GM21526 (cell line): ENCODE results near the gene ANKRD29.

Experiments
- ATAC-seq: cut with Tn5 transposase; IDR thresholded peaks from one replicate; pipeline ENCODE4 v1.9.1; 2021; ENCODE audit warnings: moderate library complexity; ENCODE audit not compliant: unreplicated experiment, low FRiP score

ANKRD29 gene, protein sequence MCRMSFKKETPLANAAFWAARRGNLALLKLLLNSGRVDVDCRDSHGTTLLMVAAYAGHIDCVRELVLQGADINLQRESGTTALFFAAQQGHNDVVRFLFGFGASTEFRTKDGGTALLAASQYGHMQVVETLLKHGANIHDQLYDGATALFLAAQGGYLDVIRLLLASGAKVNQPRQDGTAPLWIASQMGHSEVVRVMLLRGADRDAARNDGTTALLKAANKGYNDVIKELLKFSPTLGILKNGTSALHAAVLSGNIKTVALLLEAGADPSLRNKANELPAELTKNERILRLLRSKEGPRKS

DNA sequence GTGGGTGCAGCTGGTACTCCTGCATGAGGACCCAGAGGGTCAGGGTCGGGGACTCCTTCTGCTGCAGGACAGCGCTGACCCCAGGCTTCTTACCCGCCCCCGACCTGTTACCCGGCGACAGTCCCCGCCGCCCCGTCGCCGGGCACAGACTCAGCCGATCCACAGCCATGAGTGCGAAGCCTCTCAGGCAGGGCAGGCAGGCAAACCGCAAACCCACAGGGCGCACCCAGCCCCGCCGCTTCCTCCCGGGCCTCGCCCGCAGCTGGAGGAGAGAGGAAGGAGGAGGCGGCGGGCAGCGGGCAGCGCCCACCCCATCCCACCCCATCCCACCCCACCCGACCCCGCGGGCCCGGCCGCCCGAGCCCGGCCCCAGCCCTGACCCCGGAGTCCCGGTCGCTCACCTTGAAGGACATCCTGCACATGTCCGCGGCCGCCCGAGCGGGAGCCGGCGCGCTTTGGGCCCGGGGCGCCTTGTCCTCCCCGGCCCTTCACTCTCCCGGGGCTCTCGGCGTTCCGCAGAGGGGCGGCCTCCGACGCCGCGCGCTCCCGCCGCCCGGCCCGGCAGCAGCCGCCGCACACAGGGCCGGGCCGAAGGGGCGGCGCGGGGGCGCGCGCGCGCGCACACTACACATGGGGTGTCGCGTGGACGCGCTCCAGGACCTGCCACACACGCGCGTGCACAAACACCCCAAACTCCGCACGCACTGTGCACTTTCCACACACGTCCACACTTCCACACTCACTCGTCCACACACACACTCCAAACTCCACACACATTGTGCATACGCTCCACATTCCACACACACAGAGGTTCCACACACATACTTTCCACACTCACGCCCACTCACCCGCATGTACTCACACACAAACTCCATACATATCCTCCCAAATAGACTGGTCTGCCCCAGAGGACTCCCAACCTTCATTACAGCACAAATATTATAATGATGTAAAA lies at the start of gene ANKRD29:
Gene ANKRD29 (minus strand): TSS at position 603 of the 955 bp plus-strand sequence. CDS start 181 bp downstream, at position 422.
- no peak for ATAC-seq

DNA sequence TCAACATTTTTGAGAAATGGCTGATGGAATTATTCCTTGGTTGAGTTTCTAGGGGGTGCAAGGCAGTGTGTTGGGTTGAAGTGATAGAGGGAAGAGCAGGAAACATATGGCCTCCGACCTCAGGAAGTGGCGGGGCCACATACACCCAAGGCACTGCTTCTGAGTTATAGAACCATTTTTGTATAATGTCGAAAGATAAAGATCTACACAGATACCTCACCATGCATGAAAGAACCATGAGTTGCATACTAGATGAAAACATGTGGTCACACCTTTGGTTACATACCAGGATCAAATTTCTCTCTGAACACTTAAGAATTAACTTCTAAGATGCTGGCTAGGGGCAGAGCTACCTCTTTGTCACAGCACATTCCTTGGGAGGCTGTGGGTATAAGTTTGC lies 49.7 kb upstream of the ANKRD29 start:
- no peak for ATAC-seq

DNA sequence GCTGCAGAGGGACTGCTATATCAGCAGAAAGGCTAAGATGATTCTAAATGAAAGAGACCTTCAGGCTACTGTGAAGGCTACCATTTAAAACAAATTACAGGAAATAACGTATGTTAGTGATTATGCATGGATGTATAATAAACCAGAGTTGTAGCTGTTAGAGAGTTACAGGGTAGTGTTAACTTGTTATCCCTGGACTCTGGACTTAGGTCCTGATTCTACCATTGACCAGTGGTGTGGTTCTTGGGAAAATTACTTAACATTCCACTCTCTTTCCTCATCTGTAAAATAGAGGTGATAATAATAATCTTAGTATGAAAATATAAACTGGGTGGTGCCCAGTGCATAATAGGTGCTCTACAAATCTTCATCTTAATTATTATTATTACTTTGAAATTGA lies 48.7 kb upstream of the ANKRD29 start:
- ATAC-seq, result no peak

DNA sequence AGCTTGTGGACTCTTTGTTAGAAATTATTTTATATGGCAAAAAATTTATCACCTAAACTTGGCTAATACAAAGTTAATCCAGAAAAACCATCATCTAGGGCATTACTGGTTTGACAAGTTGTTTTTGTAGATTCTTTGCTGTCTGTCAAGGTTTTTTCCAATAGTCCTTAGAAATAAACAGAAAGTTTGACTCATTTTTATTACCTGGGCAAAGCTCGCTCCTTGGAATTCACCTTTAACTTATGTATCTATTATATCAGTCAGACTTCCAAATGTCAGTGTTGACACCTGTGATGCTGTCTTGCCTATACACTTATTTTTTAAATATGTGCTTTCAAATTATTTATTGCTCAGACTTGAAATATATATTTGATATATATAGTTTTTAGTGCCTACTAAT lies 48.2 kb upstream of the ANKRD29 start:
- ATAC-seq, result no peak

DNA sequence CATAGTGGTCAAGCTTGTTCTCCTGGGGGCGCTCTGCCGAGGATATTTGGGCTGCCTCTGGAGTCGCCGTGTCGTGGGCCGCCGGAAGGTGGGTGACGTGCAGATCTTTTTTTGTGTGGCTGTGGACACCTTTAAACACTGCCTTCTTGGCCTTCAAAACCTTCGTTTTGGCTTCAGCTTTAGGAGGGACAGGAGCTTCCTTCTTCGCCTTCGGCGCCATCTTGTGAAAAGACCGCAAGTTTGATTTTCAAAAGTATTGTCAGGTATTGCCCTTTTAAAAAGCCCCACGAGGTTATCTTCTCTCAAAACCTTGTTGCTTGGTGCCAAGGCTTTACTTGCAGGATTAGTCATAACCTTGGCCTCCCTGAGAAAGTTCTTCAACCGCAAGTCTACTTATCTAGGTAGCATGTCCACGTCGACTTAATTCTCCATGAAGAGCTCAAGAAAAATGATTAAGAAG lies 47.4 kb upstream of the ANKRD29 start:
- no peak for ATAC-seq

DNA sequence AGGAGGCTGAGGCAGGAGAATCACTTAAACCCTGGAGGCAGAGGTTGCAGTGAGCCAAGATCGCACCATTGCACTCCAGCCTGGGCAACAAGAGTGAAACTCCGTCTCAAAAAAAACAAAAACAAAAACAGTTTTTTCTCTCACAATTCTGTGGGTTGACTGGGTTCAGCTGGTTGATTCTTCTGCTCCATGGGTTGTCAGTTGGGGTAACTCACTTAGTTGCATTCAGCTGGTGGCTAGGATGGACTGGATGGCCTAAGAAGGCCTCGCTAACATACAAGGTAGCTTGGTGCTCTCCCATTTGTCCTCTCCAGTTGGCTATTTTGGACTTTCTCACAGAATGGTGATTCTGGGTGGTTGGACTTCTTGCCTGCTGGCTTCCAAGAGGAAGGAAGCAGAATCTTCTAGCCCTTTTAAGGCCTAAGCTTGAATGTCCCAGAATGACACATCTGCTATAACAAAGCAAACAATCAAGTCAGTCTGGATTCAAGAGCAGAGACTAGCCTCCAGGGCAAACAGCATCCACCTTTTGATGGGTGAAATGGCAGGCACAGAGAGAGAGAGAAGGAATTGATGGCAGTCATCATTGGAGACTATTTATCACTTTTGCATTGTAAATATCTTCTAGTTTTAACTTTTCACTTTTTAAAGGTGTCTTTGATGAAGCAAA lies 44.4 kb upstream of the ANKRD29 start:
- no peak for ATAC-seq

DNA sequence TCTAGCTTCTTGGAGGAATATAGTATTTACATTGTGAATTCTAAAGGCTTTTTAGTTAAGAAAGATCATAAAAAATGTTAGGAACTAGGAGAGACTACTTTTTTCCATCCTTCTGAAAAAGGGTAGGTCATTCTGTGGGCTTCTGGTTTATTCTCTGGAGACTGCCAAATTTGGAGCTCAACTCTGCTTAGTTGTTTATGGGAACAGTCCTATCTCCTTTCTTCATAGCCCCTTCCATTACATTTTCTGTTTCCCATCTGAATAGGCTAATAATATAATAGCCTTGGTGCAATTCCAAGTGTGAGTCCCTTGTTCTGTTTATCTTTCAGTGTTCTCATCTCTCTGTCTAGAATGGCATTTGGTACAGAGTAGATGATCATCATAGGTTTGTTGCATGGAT lies 42.1 kb upstream of the ANKRD29 start:
- ATAC-seq, result no peak

DNA sequence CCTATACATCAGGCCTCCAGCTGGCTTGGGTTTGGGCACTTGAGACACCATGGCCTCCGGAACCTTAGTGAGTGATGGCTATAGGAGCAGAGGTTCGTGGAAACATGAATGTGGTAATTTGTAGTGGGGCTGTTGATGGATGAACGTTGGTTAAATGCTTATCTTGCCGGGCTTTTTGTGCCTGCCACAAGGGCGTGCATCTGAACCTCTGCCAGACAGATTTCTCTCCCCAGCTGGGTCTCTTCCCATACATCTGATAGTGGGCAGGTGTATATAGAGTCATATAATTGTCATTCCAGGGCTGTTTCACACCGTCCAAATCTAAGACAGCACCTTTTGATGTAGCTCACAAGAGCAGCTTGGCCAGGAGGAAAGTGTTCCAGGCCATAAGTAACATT lies 41.3 kb upstream of the ANKRD29 start:
- no peak for ATAC-seq

DNA sequence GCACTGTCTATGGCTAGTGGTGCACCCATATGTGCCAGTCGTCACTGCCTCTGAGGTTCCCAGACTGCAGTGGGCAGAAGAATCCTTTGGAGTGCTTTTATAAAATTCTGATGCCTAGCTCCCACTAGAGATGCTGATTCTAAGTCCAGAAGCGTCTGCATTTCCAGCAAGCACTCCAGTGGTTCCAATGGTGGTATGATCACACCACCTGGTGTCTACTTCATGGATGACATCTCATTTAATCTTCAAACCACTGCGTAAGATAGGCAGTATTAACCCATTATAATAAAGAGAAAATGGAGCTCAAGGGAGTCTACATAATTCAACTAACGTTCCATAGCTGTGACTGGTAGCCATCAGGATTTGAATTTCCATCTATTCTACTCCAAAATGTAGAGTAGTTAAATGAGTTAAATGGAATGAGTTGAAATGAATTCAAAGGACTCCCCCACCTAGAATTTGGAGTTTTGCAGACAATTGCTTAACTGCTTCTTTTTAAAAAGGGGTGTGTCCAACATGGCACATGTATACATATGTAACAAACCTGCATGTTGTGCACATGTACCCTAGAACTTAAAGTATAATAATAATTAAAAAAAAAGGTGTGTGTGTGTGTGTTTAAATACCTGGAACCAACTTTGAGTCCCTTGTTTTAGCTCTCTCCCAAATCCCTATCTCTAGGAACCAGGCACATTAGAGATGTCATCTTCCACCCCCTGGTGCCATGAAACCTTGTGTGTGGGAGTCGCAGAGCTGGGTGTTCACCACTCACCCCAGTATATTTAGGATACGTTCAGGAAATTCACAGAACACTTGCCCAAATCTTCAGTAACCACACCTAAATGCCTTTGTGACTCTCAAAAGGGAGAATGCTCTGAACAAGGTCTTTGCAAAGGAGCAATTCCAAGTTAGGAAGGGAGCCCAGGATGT lies 40.6 kb upstream of the ANKRD29 start:
- no peak for ATAC-seq

DNA sequence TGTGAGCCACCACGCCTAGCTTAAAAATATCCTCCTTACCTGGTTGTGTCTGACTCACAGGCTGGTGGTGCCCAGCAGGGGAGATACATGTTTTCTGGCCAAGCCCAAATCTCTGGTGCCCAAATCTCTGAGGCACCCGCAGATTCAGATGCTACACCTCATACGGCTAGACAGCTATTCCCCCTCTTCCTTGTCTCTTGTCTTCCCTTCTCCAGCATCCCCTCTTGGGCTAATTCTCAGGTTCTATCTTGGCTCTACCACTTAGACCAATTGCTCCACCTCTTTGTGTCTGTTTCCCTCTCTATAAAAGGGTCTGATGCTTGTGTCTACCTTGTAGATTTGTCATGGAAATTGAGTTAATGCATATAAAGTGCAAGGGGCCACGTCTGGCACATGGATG lies 39.9 kb upstream of the ANKRD29 start:
- no peak for ATAC-seq

DNA sequence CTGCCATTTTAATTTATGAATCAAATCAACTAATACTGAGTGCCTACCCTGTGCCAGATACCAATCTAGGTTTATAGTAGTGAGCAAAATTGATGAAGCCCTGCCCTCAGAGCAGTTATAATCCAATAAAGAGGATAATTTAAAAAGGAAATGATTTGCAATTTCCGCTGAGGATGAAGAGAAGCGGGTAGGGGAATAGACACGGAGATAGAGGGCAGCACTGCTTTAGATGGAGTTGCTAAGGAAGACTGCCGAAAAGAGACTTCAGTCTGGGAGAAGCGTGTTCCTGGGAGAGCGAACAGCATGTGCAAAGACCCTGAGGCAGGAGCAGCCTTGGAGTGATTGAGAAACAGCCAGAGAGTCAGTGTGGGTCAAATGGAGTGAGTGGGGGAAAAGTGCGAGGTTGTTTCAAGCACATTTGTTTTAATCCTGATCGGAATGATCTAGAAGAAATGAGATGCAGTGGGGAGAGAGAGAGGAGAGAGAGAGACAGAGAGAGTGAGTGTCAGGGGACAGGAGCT lies 38.9 kb upstream of the ANKRD29 start:
- ATAC-seq, result no peak

DNA sequence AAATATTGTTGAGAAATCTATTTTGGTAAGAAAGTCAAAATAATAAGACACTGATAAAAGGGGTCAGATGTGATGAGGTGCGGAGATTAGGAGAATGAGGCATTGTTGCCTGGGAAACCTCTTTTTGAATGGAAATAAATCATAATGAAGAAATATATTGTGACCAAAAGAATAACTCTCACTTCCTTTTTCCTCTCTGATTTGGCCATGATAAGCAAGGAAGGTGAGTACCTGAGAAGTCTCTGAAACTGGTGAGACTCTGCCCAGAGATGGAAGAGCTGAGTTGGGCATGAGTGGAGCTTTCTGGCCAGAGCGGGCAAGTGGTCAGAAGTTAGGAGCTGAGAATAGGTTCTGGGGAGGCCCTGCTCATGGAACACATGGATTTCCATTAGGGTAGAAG lies 38.3 kb upstream of the ANKRD29 start:
- ATAC-seq, result no peak

DNA sequence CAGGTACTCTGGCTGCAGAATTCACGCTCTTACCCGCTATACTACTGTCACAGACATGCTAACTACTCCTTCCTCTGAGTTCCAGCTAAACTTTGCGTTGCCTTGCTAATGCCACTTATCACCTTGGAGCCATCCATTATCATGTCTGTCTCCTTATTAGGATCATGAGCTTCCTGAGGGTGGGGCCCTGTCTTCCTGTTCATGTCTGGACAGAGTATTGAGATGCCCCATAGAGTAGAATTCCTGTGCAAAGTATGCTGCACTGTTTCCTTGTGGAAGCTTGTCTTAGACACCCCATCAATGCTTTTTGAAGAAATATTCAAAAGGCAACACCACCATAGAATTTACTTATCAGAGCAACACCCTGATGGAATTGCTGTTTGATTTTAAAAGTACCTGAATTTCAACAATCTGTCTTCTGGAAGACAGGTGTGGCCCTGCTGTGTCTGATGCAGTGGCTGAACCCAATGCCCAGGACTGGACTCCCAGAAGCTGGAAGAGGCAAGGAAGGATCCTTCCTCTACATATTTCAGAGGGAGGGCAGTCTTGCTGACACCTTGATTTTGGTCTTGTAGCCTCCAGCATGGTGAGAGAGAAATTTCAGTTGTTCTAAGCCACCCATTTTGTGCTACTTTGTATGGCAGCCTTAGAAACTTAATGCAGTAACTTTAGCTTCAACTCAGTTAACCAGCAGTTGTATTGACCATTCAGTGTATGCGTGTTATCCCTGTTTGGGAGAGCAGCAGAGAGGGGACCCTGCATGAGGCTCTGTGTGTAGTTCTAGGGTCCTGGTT lies 32.1 kb upstream of the ANKRD29 start:
- ATAC-seq, result no peak

DNA sequence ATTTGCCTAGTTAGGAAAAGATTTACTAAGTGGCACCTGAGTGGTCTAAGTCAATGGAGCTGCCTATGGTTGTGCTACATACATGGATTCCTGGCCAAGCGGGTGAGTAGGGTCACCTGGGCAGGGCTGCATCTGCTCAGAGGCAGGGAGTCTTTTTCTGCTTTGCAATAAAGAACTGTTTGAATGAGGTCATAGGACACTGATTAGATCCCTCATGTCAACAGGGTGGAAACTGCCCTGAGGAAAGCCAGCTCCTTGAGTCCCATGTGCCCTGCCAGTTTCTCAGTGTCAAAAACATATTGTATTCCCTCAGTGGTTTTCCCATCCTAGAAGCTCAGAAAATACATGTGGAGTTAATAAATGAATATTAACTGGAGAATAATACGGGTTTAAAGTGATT lies 31.1 kb upstream of the ANKRD29 start:
- ATAC-seq, result no peak

DNA sequence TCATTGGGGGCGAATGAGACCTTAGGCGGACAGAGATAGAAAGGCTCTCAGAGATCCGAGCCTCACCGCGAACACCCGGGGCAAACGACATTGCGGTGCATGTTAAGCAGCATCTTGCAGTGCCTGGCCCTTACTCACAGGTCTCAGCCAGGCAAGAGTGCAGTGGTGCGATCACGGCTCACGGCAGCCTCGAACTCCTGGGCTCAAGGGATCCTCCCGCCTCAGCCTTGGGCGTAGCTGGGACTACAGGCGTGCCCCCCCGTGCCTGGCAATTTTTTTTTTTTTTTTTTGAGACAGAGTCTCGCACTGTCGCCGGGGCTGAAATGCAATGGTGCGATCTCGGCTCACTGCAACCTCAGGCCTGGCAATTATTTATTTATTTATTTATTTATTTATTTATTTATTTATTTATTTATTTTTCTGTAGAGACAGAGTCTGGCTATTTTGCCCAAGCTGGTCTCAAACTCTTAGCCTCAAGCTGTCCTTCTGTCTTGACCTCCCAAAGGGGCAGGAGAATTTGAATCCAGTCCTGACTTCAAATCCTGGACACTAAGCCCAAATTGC lies 27.9 kb upstream of the ANKRD29 start:
- no peak for ATAC-seq

DNA sequence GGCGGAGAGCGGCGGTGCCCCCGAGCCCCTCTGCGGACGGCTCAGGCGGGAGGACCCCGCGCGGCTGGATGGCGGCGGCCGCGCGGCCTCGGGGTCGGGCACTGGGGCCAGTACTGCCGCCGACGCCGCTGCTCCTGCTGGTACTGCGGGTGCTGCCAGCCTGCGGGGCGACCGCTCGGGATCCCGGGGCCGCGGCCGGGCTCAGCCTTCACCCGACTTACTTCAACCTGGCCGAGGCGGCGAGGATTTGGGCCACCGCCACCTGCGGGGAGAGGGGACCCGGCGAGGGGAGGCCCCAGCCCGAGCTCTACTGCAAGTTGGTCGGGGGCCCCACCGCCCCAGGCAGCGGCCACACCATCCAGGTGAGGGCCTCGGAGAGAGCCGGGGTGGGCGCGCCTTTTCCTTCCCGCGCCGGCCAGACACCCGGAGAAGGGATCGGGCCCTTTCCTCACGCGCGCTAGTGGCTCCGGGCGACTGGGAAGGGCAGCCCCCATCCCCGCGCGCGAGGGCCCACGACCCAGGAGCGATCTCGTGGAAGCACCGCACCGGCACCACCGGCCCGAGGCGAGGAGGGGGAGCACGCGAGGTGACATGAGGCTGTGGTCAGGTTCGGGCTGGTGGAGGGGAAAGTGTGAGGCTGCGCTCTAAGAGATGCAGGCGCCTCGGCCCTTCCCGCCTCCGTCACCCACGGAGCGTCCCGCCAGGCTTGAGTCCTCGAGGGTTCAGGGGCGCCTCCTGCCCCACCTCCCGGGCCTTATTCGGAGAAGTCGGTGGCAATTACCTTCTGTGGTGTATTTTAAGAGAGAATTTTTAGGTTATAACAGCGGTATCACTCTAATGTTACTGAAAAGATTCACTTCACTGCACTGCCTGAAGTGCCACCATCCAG lies 27.1 kb upstream of the ANKRD29 start:
- ATAC-seq, result no peak

DNA sequence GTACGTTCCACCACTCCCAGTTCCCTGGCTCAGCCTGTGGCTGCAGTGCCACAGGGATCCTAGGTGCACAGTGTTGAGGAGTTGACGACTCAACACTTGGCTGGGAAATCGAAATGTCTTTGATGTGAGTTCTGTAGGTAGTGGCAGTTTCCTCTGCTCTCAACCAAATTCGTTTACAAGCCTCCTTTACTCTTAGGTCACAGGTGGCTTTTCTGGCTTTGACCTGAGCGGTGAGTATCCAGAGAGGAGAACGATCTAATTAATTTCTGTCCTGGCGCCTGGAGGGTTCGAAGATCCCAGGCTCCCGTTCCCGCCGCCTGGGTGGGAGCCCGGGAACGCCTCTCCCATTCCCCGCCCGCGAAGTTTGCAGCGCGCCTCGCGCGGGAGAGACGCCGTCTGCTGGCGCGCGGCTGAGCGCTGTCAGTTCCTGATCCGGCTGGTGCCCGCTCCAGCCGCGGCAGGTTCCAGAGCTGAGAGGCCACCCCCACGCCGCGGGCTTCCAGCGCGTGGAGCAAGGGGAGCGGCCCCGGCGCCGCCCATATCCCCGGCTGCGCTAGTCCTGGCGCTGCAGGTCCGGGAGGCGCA lies 26.4 kb upstream of the ANKRD29 start, which contains the start of gene LAMA3:
Gene LAMA3 (plus strand): TSS at position 423 of the 585 bp plus-strand sequence. CDS start 231 bp downstream, outside the sequence.
- no peak for ATAC-seq
